Activated B cell treated with CpG ODN at 0.5 μM for 24 hours (primary cell): ENCODE measurements around the gene ETV3L. TPM values are rescaled to one million over a fixed set of nuclear protein-coding genes. Genes with fewer than 3 reads are reported as not detected.
"Not testable (repeated sequence)": the region's sequence is repeated elsewhere in the genome, so short reads cannot be mapped to it uniquely, and the experiment has no call there.

ENCODE experiments used
- ATAC-seq: fragments of 200-7000 bp; cut with Tn5 transposase; one replicate; pipeline ENCODE4 v1.10.0; 2021; ENCODE audit warnings: low read depth, mild to moderate bottlenecking, moderate library complexity
- CTCF ChIA-PET: fragments of 350-600 bp; sonication (Branson Sonifier 250); formaldehyde crosslinking; loops from one replicate; lab custom pipeline; 2021; ENCODE audit warnings: antibody characterized with exemption; lab: Charles Lee
- POLR2A ChIA-PET: fragments of 350-600 bp; sonication (Branson Sonifier 250); formaldehyde crosslinking; loops from one replicate; lab custom pipeline; 2021; ENCODE audit warnings: antibody characterized with exemption; lab: Charles Lee
- DNase-seq: peaks from one replicate; pipeline ENCODE4 v3.0.0; 2022
- H3K27ac Mint-ChIP-seq: one replicate; pipeline ENCODE4 v1.8.0; 2020; ENCODE audit warnings: mixed read lengths
- H3K27me3 Mint-ChIP-seq: one replicate; pipeline ENCODE4 v1.8.0; 2021; ENCODE audit warnings: mixed read lengths
- H3K36me3 Mint-ChIP-seq: one replicate; pipeline ENCODE4 v1.8.0; 2021; ENCODE audit warnings: low read depth, mixed read lengths
- H3K4me1 Mint-ChIP-seq: one replicate; pipeline ENCODE4 v1.8.0; 2021; ENCODE audit warnings: mixed read lengths
- H3K4me3 Mint-ChIP-seq: one replicate; pipeline ENCODE4 v1.8.0; 2020; ENCODE audit warnings: mild to moderate bottlenecking, mixed read lengths
- H3K9me3 Mint-ChIP-seq: one replicate; pipeline ENCODE4 v1.8.0; 2020; ENCODE audit warnings: mixed read lengths
- intact Hi-C: fragments of 100-400 bp; cut with micrococcal nuclease; formaldehyde crosslinking; loops from one replicate; pipeline ENCODE4 v1.15.1; 2024
- total RNA-seq: library from RNA; stranded (reverse); gene quantifications from 2 replicates; pipeline ENCODE4 v1.2.3, GENCODE V29; 2022
- TF ChIP-seq, protein P1 (sequence below): fragments of 200-600 bp; IDR thresholded peaks from one replicate; pipeline ENCODE4 v1.8.0; 2022; ENCODE audit warnings: antibody characterized with exemption, mild to moderate bottlenecking

Gene ETV3L
- total RNA-seq, 1 donor from 2014 or later = not detected

DNA sequence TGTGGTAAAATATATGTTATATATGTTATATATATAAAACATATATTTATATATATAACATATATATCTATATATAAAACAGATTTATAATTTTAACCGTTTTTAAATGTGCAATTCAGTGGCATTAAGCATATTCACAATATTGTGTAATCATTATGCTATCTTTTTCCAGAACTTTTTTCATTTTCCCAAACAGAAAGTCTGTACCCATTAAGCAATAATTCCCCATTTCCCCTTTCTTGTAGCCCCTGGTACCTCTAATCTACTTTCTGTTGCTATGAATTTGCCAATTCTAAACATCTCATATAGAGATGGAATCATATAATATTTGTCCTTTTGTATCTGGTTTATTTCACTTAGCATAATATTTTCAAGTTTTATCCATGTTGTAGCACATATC, 43.3 kb downstream of the ETV3L start:
- no peak for ATAC-seq
- TF ChIP-seq, protein P1, sequence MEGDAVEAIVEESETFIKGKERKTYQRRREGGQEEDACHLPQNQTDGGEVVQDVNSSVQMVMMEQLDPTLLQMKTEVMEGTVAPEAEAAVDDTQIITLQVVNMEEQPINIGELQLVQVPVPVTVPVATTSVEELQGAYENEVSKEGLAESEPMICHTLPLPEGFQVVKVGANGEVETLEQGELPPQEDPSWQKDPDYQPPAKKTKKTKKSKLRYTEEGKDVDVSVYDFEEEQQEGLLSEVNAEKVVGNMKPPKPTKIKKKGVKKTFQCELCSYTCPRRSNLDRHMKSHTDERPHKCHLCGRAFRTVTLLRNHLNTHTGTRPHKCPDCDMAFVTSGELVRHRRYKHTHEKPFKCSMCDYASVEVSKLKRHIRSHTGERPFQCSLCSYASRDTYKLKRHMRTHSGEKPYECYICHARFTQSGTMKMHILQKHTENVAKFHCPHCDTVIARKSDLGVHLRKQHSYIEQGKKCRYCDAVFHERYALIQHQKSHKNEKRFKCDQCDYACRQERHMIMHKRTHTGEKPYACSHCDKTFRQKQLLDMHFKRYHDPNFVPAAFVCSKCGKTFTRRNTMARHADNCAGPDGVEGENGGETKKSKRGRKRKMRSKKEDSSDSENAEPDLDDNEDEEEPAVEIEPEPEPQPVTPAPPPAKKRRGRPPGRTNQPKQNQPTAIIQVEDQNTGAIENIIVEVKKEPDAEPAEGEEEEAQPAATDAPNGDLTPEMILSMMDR = no peak
- POLR2A ChIA-PET = no interaction called here
- intact Hi-C loops = no loop called here
- Mint-ChIP-seq H3K9me3 (peaks cover 15% of the 10 kb centered on the region), H3K27ac (no peak overlapping the region), H3K27me3 (peaks cover 38% of the 10 kb centered on the region), H3K4me1 (no peaks in the 10 kb centered on the region), H3K36me3 (peaks cover 4% of the 10 kb centered on the region), H3K4me3 (no peak overlapping the region)
- DNase-seq = no peak
- CTCF ChIA-PET = no interaction called here

DNA sequence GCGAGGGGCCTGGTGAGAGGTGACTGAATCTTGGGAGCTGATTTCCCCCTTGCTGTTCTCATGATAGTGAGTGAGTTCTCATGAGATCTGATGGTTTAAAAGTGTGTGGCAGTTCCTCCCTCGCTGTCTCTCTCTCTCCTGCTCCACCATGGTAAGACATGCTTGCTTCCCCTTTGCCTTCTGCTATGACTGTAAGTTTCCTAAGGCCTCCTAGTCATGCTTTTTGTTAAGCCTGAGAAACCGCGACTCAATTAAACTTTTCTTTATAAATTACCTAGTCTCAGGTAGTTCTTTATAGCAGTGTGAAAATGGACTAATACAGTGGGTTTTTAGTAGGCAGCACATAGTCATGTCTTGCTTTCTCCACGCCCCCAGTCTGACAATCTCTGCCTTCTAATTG, 43.9 kb downstream of the ETV3L start:
- Mint-ChIP-seq H3K9me3 (peaks cover 12% of the 10 kb centered on the region), H3K27me3 (peaks cover 41% of the 10 kb centered on the region)
- H3K27ac Mint-ChIP-seq, H3K36me3 Mint-ChIP-seq, intact Hi-C loops, DNase-seq, H3K4me3 Mint-ChIP-seq, POLR2A ChIA-PET, ATAC-seq, H3K4me1 Mint-ChIP-seq, CTCF ChIA-PET: not testable (repeated sequence)

DNA sequence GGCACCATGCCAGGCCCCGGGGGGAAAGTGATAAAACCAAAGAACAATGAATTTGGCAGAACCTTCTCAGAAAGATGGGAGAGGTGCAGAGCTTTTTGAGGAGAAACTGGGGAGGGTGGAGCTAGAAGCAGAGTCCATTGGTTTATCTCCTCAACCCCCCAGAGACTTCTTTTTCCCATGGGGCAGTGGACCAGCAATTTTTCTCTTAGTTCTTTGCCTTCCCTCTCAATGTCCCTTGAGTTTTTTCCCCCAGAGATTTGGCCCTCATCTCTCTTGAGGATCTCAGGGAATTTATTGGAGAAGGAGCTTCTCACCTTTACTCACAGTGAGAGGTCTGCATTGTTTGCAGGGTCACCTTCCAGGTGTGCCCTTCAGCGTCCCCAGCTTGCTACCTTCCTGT, 48.8 kb downstream of the ETV3L start:
- TF ChIP-seq, protein P1 = no peak
- Mint-ChIP-seq H3K4me1 (peaks cover 7% of the 10 kb centered on the region), H3K27ac (no peak overlapping the region), H3K4me3 (no peak overlapping the region), H3K9me3 (peaks cover 12% of the 10 kb centered on the region), H3K27me3 (peaks cover 52% of the 10 kb centered on the region), H3K36me3 (no peaks in the 10 kb centered on the region)
- ATAC-seq (no peak), DNase-seq (no peak)
- intact Hi-C loops = no loop called here
- ChIA-PET CTCF (no interaction called here), POLR2A (no interaction called here)

DNA sequence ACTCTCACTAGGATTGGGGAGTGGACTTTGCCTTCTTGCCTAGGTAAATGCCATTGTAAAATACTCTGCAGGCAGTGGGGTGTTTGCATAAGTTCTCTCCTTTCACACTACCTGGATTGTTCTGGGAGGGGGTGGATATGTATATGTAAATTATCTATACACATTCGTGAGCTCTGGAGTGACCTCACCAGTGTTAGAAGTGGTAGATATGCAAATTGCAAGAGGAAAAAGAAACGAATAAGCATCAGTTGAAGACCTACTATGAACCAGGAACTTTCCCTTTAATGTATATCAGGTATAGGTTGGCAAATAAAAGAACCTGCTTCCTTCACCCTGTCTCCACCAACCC, 52.6 kb downstream of the ETV3L start:
- no peak for ATAC-seq
- H3K27me3 Mint-ChIP-seq = peaks cover 61% of the 10 kb centered on the region
- TF ChIP-seq, protein P1 = no peak
- CTCF ChIA-PET = no interaction called here
- H3K4me1 Mint-ChIP-seq = peaks cover 11% of the 10 kb centered on the region
- no peaks in the 10 kb centered on the region for H3K36me3 Mint-ChIP-seq
- intact Hi-C loops = no loop called here
- POLR2A ChIA-PET = no interaction called here
- DNase-seq = no peak
- peak overlapping the region; percentile 35 for H3K4me3 Mint-ChIP-seq
- H3K9me3 Mint-ChIP-seq = peaks cover 7% of the 10 kb centered on the region
- H3K27ac Mint-ChIP-seq = no peak overlapping the region

DNA sequence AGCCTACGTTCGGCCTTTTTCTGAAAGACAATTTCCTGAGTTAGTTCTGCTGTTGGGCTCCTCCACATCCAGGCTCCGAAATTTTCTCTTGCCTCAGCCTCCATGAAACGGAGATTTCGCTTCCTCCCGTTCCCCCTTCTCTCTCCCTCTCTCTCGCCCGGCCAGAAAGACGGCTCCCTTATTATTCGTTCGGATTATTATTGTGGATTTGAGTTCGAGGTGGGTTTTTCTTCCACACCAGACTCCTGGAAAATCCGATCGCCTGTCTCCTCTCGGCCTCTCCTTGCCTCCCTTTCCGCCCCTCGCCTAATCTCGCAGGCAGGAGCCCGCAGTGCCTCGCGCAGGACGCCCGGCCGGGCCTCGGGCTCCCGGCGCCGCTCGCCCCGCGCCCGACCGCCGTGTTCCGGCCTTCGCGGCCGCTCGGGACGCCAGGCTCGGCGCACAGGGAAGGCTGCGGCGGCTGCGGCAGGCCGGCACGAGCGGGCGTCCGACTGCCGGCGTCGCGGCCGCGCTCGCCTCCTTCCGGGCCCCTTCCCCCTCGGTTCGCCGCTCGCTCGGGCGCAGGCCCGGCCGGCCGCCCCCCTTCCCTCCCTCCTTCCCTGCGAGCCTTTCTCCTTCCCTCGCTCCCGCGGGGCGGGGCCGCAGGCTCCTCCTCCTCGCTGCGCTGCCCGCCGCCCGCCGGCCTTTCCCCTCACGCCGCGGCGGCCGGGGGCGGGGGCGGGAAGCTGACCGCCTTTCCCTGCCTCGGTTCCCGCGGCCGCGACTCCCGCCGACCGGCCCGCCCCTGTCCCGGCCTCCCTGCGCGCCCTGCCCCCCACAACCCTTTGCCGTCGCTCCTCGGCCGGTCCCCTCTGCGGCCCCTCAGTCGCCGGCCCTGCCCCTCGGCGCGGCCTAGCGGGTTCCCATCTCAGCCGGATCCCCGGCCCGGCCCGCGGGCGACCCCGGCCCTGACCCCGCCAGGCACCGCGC, 54.1 kb downstream of the ETV3L start, which contains the start of gene ARHGEF11:
Gene ARHGEF11, minus strand, starts transcription at position 493 of the 969 bp plus-strand sequence. CDS start 1,412 bp downstream, outside the sequence.
- Mint-ChIP-seq H3K4me3 (peak within 1 kb of the TSS; percentile 89), H3K27ac (no peak within 1 kb of the TSS), H3K36me3 (no peaks in the 10 kb centered on the region), H3K27me3 (peaks cover 62% of the 10 kb centered on the region), H3K9me3 (no peaks in the 10 kb centered on the region), H3K4me1 (peaks cover 11% of the 10 kb centered on the region)
- DNase-seq (peak; percentile 34), ATAC-seq (peak; percentile 56)
- intact Hi-C loops = no loop called here
- TF ChIP-seq, protein P1 = no peak
- ChIA-PET POLR2A (no interaction called here), CTCF (no interaction called here)
